HG03558 (cell line): ENCODE data around the gene ZNF358.

Experiments
- ATAC-seq: cut with Tn5 transposase; IDR thresholded peaks from one replicate; pipeline ENCODE4 v1.9.1; 2021; ENCODE audit warnings: moderate number of reproducible peaks; ENCODE audit not compliant: unreplicated experiment; ENCODE audit errors: extremely low read depth

Gene ZNF358

GRCh38 chr19:7519361-7520130 lies 3.6 kb downstream of the ZNF358 start:
- ATAC-seq: no peak

- no peak for ATAC-seq
These were observed 4.5 kb downstream of the ZNF358 start for GRCh38 chr19:7520131-7521051.

- ATAC-seq: no peak
These were observed 5.7 kb downstream of the ZNF358 start for GRCh38 chr19:7521551-7522071.

DNA sequence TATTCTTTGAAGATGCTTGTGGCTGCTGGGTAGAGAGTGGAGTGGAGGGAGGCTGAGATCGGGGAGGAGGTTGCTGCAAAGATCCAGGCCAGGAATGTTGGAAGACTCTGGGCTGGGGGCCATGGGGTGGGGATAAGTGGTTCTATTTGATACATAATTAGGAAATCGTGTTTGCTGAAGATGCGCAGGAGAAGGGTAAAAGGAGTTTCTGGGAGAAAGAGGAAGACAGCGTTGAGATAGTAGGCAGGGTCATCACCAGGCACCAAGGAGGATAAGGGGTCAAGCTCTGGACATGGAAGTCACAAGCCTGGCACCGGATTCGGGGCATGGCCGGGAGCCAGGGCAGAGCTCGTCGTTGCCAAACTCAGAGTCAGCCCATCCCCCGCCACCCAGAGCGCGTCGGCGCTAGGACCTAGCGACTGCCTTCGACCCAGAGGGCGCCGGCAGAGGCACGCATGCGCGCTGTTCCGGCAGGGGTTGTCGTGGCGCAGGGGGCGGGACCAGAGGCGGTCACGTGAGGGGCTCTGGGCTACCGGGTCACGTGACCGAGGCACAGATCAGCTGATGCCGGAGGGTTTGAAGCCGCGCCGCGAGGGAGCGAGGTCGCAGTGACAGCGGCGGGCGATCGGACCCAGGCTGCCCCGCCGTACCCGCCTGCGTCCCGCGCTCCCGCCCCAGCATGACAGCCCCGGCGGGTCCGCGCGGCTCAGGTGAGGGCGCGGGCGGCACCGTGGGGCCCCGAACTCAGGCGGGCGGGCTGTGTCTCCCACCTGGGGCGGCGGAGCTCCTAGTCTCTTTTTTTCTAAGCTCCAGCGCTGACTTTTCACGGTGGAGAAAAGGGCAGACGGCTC lies 6.4 kb downstream of the ZNF358 start, which contains the start of gene MCOLN1:
TSS of gene MCOLN1 (plus strand) at position 553 of the 851 bp plus-strand sequence. CDS start at position 680, 127 bp downstream.
- peak; percentile 59 for ATAC-seq

DNA sequence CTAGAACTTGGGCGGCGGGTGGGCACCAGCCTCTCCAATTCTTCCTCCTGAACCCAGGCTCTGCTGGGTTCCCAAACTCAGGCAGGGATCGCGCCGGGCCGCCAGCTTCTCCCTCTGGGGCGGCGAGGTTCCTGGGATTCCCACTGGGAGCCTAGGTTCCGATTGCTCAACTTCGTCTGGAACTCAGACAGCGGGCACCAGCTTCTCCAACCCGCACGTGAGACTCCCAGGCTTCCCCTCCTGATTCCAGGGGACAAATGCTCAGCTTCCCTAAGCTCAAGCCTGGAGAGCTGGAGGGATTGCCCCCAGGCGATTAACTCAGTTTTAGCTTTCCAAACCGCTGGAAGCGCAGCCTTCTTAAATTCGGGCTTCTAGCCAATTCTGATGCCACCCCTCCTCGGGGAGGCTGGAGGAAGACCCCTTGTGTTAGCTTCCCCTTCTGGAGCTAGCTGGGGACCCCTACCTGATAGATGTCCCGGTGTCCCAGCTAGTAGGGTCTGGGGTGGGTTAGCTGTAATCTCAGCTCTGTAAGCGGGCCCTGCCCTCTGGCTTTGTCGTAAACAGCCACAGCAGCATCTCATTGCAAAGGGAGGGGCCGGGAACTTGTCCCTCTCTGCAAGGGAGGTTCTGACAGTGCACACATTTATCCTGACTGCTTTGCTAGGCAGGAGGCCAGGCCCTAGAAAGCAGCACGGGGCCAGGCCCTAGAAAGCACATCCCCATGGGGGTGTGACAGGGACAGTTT lies 7.2 kb downstream of the ZNF358 start:
- no peak for ATAC-seq

GRCh38 chr19:7524523-7524922 lies 8.6 kb downstream of the ZNF358 start:
- no peak for ATAC-seq

DNA sequence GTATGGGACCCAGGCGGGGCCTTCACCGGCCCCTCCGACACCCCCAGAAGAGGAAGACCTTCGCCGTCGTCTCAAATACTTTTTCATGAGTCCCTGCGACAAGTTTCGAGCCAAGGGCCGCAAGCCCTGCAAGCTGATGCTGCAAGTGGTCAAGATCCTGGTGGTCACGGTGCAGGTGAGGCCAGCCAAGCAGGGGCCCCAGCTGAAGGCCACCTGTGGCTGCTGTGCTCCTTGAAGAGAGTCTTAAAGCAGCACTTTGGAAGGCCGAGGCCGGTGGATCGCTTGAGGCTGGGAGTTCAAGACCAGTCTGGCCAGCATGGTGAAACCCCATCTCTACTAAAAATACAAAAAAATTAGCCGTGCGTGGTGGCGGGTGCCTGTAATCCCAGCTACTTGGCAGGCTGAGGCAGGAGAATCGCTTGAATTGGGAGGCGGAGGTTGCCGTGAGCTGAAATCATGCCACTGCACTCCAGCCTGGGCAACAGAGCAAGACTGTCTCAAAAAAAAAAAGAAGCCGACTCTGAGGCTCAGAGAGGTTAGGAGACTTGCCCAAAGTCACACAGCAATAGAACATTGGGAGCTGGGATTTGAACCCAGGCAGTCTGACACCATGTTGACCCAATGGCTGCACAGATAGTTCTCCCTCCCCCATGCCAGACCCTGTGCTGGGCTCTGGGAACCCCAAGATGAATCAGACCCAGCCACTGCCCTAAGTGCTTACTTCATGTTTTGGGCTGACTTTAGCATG lies 9.3 kb downstream of the ZNF358 start:
- no peak for ATAC-seq

GRCh38 chr19:7526059-7526929 lies 10.4 kb downstream of the ZNF358 start:
- no peak for ATAC-seq

DNA sequence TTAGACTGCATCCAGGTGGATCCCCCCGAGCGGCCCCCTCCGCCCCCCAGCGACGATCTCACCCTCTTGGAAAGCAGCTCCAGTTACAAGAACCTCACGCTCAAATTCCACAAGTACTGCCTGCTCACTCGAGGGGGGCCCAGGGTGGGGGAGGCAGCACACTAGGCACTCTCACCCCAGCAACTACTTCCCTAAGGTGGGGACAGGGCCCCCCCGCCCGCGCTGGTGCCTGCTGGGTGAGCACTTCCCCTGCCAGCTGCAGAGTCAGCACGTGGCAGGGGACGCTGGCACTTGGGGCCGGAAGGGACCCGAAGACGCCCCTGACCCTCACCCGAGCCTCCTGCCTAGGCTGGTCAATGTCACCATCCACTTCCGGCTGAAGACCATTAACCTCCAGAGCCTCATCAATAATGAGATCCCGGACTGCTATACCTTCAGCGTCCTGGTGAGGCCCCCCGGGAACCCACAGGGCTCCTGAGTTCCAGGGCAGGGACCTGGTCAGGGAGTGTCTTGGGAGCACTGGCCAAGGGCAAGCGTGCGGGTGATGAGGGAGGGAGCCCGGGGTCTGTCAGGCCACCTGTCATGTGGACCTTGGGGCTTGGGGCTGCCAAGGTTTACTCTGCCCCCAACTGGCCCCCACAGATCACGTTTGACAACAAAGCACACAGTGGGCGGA lies 11.8 kb downstream of the ZNF358 start:
- no peak for ATAC-seq

DNA sequence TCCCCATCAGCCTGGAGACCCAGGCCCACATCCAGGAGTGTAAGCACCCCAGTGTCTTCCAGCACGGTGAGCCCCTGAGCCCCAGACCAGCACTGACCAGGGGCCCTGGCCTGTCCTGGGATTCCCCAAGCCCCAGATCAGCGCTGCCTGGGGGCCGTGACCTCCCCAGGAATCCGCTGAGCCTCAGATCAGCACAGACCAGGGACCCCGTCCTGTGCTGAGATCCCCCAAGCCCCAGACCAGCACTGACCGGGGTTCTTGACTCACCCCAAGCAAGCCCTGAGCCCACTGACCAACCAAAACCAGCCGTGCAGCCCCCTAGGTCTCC lies 12.3 kb downstream of the ZNF358 start:
- no peak for ATAC-seq

DNA sequence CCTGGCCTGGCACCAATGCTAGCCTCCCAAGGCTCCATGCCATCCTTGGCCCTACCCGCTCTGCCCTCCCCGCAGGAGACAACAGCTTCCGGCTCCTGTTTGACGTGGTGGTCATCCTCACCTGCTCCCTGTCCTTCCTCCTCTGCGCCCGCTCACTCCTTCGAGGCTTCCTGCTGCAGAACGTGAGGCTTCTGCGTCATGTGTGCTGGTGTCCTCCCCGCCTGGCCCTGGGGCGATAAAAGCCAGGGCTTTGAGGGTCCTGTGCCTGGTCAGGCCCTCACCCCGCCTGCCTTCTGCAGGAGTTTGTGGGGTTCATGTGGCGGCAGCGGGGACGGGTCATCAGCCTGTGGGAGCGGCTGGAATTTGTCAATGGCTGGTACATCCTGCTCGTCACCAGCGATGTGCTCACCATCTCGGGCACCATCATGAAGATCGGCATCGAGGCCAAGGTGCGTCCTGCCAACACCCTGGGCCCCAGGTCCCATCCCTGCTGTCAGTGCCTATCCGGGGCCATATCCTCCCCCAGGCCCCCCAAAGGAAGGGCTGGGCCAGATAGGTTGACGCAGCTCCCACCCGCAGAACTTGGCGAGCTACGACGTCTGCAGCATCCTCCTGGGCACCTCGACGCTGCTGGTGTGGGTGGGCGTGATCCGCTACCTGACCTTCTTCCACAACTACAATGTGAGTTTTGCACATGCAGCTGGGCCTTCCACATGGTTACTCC lies 12.8 kb downstream of the ZNF358 start:
- no peak for ATAC-seq

GRCh38 chr19:7529246-7529600 lies 13.3 kb downstream of the ZNF358 start:
- no peak for ATAC-seq

GRCh38 chr19:7529610-7530490 lies 13.9 kb downstream of the ZNF358 start:
- ATAC-seq: no peak

GRCh38 chr19:7533281-7533885 lies 17.5 kb downstream of the ZNF358 start:
- no peak for ATAC-seq

GRCh38 chr19:7533925-7534480 lies 18.1 kb downstream of the ZNF358 start:
- ATAC-seq: no peak
